IMR-90 (cell line): ENCODE results near the gene RELL2.

ENCODE experiments used
- CEBPB ChIP-seq: IDR thresholded peaks from 2 replicates; pipeline ENCODE4 v1.6.1; 2012; ENCODE audit warnings: low read depth, low read length, improper control_type of control experiment
- MAZ ChIP-seq: IDR thresholded peaks from 2 replicates; pipeline ENCODE4 v1.6.1; 2012; ENCODE audit warnings: low read depth, mild to moderate bottlenecking, low read length, improper control_type of control experiment, moderate library complexity, borderline replicate concordance
- MXI1 ChIP-seq: IDR thresholded peaks from 2 replicates; pipeline ENCODE4 v1.6.1; 2012; ENCODE audit warnings: low read depth, mild to moderate bottlenecking, low read length, moderate library complexity, borderline replicate concordance
- NFE2L2 ChIP-seq: fragments of 150-350 bp; IDR thresholded peaks from 2 replicates; pipeline ENCODE4 v1.6.1; 2016; ENCODE audit warnings: low read depth, mild to moderate bottlenecking, low read length
- POLR2A ChIP-seq: IDR thresholded peaks from 2 replicates; pipeline ENCODE4 v1.6.1; 2012; ENCODE audit warnings: mild to moderate bottlenecking, low read depth, low read length
- RAD21 ChIP-seq: IDR thresholded peaks from 2 replicates; pipeline ENCODE4 v1.6.1; 2012; ENCODE audit warnings: low read length, improper control_type of control experiment
- RCOR1 ChIP-seq: IDR thresholded peaks from 2 replicates; pipeline ENCODE4 v1.6.1; 2012; ENCODE audit warnings: mild to moderate bottlenecking, low read length, improper control_type of control experiment; ENCODE audit not compliant: insufficient replicate concordance
- RFX5 ChIP-seq: IDR thresholded peaks from 2 replicates; pipeline ENCODE4 v1.8.0; 2012; ENCODE audit warnings: low read depth, mild to moderate bottlenecking, low read length, moderate library complexity
- SMC3 ChIP-seq: fragments of 150-350 bp; IDR thresholded peaks from 2 replicates; pipeline ENCODE4 v1.6.1; 2016; ENCODE audit warnings: low read depth, mild to moderate bottlenecking, antibody characterized with exemption, low read length, moderate library complexity
- TF ChIP-seq, protein P1 (sequence below): conservative IDR thresholded peaks from 2 replicates; pipeline ENCODE4 v1.5.1; 2012; ENCODE audit warnings: mild to moderate bottlenecking, low read depth, low read length, improper control_type of control experiment
- TF ChIP-seq, protein P2 (sequence below): fragments of 150-350 bp; IDR thresholded peaks from 2 replicates; pipeline ENCODE4 v1.6.1; 2017; ENCODE audit warnings: mild to moderate bottlenecking, antibody characterized with exemption, low read length, low read depth
- TF ChIP-seq, protein P3 (sequence below): fragments of 150-350 bp; IDR thresholded peaks from 2 replicates; pipeline ENCODE4 v1.6.1; 2016; ENCODE audit warnings: low read depth, mild to moderate bottlenecking, low read length, moderate library complexity, borderline replicate concordance

DNA sequence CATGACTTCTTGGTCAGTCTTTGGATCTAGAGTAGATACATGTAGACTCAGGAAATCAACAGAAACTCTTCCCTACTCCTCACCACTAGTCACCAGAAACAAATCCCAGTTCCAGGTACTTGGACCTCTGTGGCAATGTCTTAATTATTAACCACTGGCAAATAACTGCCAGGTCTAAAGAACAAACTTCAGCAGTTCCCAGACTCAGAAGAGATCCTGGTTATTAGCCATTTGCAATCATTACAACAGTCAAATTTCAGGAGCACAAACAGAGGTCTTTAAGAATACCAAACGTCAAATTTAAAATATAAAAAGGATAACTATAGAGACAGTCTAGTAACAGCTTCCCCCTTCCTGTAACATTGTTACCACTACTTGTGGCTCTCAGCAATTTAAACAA lies 28.2 kb upstream of the RELL2 start:
- TF ChIP-seq RFX5 (no peak), POLR2A (no peak), NFE2L2 (no peak), MXI1 (no peak), RCOR1 (no peak), RAD21 (no peak), CEBPB (no peak), MAZ (no peak), SMC3 (no peak)
- TF ChIP-seq, protein P1, sequence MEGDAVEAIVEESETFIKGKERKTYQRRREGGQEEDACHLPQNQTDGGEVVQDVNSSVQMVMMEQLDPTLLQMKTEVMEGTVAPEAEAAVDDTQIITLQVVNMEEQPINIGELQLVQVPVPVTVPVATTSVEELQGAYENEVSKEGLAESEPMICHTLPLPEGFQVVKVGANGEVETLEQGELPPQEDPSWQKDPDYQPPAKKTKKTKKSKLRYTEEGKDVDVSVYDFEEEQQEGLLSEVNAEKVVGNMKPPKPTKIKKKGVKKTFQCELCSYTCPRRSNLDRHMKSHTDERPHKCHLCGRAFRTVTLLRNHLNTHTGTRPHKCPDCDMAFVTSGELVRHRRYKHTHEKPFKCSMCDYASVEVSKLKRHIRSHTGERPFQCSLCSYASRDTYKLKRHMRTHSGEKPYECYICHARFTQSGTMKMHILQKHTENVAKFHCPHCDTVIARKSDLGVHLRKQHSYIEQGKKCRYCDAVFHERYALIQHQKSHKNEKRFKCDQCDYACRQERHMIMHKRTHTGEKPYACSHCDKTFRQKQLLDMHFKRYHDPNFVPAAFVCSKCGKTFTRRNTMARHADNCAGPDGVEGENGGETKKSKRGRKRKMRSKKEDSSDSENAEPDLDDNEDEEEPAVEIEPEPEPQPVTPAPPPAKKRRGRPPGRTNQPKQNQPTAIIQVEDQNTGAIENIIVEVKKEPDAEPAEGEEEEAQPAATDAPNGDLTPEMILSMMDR: no peak
- TF ChIP-seq, protein P2, sequence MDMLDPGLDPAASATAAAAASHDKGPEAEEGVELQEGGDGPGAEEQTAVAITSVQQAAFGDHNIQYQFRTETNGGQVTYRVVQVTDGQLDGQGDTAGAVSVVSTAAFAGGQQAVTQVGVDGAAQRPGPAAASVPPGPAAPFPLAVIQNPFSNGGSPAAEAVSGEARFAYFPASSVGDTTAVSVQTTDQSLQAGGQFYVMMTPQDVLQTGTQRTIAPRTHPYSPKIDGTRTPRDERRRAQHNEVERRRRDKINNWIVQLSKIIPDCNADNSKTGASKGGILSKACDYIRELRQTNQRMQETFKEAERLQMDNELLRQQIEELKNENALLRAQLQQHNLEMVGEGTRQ: no peak
- TF ChIP-seq, protein P3, sequence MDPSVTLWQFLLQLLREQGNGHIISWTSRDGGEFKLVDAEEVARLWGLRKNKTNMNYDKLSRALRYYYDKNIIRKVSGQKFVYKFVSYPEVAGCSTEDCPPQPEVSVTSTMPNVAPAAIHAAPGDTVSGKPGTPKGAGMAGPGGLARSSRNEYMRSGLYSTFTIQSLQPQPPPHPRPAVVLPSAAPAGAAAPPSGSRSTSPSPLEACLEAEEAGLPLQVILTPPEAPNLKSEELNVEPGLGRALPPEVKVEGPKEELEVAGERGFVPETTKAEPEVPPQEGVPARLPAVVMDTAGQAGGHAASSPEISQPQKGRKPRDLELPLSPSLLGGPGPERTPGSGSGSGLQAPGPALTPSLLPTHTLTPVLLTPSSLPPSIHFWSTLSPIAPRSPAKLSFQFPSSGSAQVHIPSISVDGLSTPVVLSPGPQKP: no peak
